ENCODE measurements around the gene CST6. TPM values are rescaled to one million over a fixed set of nuclear protein-coding genes. Genes with fewer than 3 reads are reported as not detected.

Gene CST6
- total RNA-seq, 1 experiment from 2014 or later: not detected

- DNase-seq (ENCODE audit: low spot score): no peak
Measured at GRCh38 chr11:66047541-66048365, 35.9 kb downstream of the CST6 start.

GRCh38 chr11:66048547-66049323 is 36.9 kb downstream of the CST6 start, which contains the start of gene GAL3ST3:
TSS of gene GAL3ST3 (minus strand) at chr11:66049161. CDS start at chr11:66045415, 3,746 bp downstream.
- no peak for DNase-seq (ENCODE audit: low spot score)

GRCh38 chr11:66050581-66051231 is 38.9 kb downstream of the CST6 start:
- no peak for DNase-seq (ENCODE audit: low spot score)

- DNase-seq (ENCODE audit: low spot score): no peak
Measured at GRCh38 chr11:66051371-66051765, 39.6 kb downstream of the CST6 start.

GRCh38 chr11:66051766-66052663 is 40.2 kb downstream of the CST6 start, which contains the start of gene SF3B2:
TSS of gene SF3B2 (plus strand) at chr11:66052364. CDS start at chr11:66052385, 21 bp downstream.
- peak; percentile 94 for DNase-seq (ENCODE audit: low spot score)

- no peak for DNase-seq (ENCODE audit: low spot score)
Measured at GRCh38 chr11:66052664-66052982, 40.8 kb downstream of the CST6 start.

- DNase-seq (ENCODE audit: low spot score): no peak
Measured at GRCh38 chr11:66055021-66055420, 43.2 kb downstream of the CST6 start.

- no peak for DNase-seq (ENCODE audit: low spot score)
Measured at GRCh38 chr11:66056501-66056900, 44.7 kb downstream of the CST6 start.

GRCh38 chr11:66059966-66060680 is 48.3 kb downstream of the CST6 start:
- DNase-seq (ENCODE audit: low spot score): no peak

- no peak for DNase-seq (ENCODE audit: low spot score)
Measured at GRCh38 chr11:66061268-66061667, 49.5 kb downstream of the CST6 start.

- no peak for DNase-seq (ENCODE audit: low spot score)
Measured at GRCh38 chr11:66062408-66062807, 50.6 kb downstream of the CST6 start.

Other genes starting within 250 kb of the CST6 start
- gene AP5B1, start 231.0 kb upstream of the CST6 start, total RNA-seq (2014; rRNA removed; shearing (Covaris generic)): 13.2 and 14.8 TPM in 2 replicates
- gene OVOL1, start 224.9 kb upstream of the CST6 start, total RNA-seq (2014; rRNA removed; shearing (Covaris generic)): not detected in 2 replicates
- not detected in 2 replicates for gene SNX32, start 178.0 kb upstream of the CST6 start, total RNA-seq (2014; rRNA removed; shearing (Covaris generic))
- 1,263 and 1,396 TPM in 2 replicates for gene CFL1, start 153.8 kb upstream of the CST6 start, total RNA-seq (2014; rRNA removed; shearing (Covaris generic))
- 27.1 and 35.3 TPM in 2 replicates for gene MUS81, start 151.6 kb upstream of the CST6 start, total RNA-seq (2014; rRNA removed; shearing (Covaris generic))
- gene EFEMP2, start 139.2 kb upstream of the CST6 start, total RNA-seq (2014; rRNA removed; shearing (Covaris generic)): 48.5 and 56.8 TPM in 2 replicates
- 0.79 and 1.8 TPM in 2 replicates for gene CTSW, start 132.2 kb upstream of the CST6 start, total RNA-seq (2014; rRNA removed; shearing (Covaris generic))
- gene FIBP, start 123.5 kb upstream of the CST6 start, total RNA-seq (2014; rRNA removed; shearing (Covaris generic)): 131 and 171 TPM in 2 replicates
- 27.3 and 28.0 TPM in 2 replicates for gene CCDC85B, start 121.3 kb upstream of the CST6 start, total RNA-seq (2014; rRNA removed; shearing (Covaris generic))
- gene FOSL1, start 111.6 kb upstream of the CST6 start, total RNA-seq (2014; rRNA removed; shearing (Covaris generic)): 71.3 and 109 TPM in 2 replicates
- gene C11orf68, start 92.9 kb upstream of the CST6 start, total RNA-seq (2014; rRNA removed; shearing (Covaris generic)): 22.2 and 27.3 TPM in 2 replicates
- 259 and 262 TPM in 2 replicates for gene DRAP1, start 92.6 kb upstream of the CST6 start, total RNA-seq (2014; rRNA removed; shearing (Covaris generic))
- not detected in 2 replicates for gene TSGA10IP, start 66.5 kb upstream of the CST6 start, total RNA-seq (2014; rRNA removed; shearing (Covaris generic))
- gene SART1, start 50.3 kb upstream of the CST6 start, total RNA-seq (2014; rRNA removed; shearing (Covaris generic)): 35.8 and 54.8 TPM in 2 replicates
- 45.6 and 54.5 TPM in 2 replicates for gene EIF1AD, start 9.9 kb upstream of the CST6 start, total RNA-seq (2014; rRNA removed; shearing (Covaris generic))
- gene BANF1, start 9.5 kb upstream of the CST6 start, total RNA-seq (2014; rRNA removed; shearing (Covaris generic)): 53.2 and 72.3 TPM in 2 replicates
- gene CATSPER1, start 14.5 kb downstream of the CST6 start, total RNA-seq (2014; rRNA removed; shearing (Covaris generic)): 0.29 and 0.41 TPM in 2 replicates
- not detected in 2 replicates for gene GAL3ST3, start 37.2 kb downstream of the CST6 start, total RNA-seq (2014; rRNA removed; shearing (Covaris generic))
- 172 and 177 TPM in 2 replicates for gene SF3B2, start 40.4 kb downstream of the CST6 start, total RNA-seq (2014; rRNA removed; shearing (Covaris generic))
- 15.1 and 18.0 TPM in 2 replicates for gene PACS1, start 58.3 kb downstream of the CST6 start, total RNA-seq (2014; rRNA removed; shearing (Covaris generic))
- gene KLC2, start 245.7 kb downstream of the CST6 start, total RNA-seq (2014; rRNA removed; shearing (Covaris generic)): 21.4 and 28.2 TPM in 2 replicates

All from A172 (cell line).